ENCODE data around the gene RAC3. TPM values are rescaled to one million over a fixed set of nuclear protein-coding genes. Genes with fewer than 3 reads are reported as not detected.

RAC3 gene
- total RNA-seq, 4 donors from 2014 or later: 5.2 to 28.3 (median 14.6) TPM

DNA sequence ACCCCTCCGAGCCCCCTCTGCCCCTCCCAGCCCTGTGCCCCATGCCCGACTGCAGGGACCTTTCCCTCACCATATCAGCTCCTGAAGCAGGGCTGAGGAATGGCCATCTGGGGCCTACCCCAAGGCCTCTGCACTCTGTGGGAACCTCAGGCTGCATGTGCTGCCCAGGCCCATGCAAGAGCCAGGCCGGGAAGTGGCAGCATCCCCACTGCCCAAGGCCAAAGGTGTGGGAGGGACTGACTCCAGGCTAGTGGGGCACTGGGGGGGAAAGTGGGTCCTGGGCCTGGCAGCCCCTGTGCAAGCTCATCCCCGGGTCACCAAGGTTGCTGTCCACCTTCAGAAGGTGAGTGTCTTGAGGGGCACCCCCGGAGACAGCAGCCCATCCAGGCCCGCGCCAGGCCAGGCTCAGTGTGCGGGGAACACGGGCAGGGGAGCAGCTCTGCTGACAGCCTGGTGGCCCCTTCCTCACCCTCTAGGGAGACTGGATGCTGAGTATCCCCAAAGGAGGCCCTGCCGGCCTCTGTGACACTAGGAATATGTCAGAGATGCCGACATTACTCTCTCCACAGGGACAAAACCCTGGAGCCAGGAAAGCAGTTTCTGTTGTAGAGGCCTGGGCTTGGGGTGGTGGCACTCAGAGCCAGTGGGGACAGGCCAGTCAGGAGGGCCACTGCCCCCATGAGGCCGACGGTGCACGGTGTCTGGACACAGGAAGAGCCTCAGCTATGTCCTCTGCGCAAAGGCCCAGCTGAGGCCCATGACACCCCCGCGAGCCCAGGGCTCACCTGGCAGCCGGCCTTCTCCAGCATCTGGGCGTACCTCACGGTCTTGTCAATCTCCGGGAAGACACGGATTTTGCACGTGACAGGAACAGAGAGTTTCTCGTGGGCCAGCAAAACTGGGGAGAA lies 30.9 kb downstream of the RAC3 start:
- TF ChIP-seq, protein P1, sequence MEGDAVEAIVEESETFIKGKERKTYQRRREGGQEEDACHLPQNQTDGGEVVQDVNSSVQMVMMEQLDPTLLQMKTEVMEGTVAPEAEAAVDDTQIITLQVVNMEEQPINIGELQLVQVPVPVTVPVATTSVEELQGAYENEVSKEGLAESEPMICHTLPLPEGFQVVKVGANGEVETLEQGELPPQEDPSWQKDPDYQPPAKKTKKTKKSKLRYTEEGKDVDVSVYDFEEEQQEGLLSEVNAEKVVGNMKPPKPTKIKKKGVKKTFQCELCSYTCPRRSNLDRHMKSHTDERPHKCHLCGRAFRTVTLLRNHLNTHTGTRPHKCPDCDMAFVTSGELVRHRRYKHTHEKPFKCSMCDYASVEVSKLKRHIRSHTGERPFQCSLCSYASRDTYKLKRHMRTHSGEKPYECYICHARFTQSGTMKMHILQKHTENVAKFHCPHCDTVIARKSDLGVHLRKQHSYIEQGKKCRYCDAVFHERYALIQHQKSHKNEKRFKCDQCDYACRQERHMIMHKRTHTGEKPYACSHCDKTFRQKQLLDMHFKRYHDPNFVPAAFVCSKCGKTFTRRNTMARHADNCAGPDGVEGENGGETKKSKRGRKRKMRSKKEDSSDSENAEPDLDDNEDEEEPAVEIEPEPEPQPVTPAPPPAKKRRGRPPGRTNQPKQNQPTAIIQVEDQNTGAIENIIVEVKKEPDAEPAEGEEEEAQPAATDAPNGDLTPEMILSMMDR (IDR thresholded peaks at IDR 0.05; ENCODE audit: low read depth): no peak

DNA sequence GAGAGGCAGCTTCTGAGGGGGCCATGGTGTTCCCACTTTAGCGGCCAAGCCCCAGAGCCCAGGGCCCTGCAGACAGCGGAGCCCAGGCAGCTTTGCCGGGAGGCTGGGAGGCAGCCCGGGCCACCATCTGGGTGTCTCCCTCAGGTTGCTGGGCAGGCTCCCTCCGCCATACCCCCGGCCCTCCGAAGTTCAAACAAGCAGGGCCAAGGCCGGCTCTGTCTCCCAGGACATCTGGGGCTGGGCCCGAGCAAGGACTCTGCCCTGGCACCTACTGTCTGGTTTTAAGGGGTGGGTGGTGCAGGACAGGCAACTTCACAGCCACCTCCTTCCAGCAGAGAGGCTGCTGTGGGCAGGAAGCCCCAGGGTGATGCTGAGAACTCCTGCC lies 31.5 kb downstream of the RAC3 start:
- TF ChIP-seq, protein P1 (IDR thresholded peaks at IDR 0.05; ENCODE audit: low read depth): no peak

DNA sequence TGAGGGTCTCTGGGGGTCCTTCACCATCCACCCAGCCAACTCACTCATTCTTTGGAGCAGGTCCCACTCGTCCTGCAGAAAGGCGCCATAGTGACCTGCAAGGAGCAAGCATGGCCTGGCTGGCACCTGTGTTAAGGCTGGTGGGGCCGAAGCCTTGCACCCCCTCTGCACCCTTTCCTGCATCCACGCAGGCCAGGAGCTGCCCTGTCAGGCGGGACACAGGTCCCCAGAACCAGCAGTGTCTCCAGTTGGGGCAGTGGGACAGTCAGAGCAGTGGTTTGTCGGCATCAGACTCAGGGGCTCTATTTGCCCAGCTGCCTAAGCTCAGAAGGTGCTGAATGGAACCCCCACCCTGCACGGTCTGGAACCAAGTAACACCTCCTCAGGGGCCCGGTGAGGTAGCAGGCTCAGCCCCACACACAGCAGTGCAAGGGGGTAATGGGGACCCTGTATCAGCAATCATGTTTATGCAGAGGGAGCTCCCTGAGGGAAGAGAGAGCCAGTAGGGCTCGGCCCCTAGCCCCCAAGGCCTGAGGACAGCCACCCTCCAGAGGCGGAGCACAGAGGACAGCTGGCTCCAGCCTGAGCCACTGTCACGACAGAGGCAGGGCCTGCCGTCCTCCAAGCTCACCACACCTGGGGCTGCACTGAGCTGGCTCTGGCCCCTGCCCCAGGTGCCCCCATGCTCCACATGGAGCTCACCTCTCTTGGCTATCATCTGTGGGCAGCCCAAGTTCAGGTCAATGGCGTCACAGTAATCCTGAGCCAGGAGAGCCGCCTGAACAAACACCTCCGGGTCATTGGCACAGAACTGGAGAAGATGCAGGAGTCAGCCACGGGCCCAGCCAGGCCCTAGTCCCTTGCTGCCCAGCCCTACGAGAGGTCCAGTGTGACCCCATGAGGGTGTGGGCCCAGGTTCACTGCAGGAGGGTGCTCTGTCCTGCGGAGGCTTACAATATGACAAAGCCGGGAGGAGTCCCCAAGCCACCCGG lies 32.2 kb downstream of the RAC3 start:
- TF ChIP-seq, protein P1 (IDR thresholded peaks at IDR 0.05; ENCODE audit: low read depth): no peak

DNA sequence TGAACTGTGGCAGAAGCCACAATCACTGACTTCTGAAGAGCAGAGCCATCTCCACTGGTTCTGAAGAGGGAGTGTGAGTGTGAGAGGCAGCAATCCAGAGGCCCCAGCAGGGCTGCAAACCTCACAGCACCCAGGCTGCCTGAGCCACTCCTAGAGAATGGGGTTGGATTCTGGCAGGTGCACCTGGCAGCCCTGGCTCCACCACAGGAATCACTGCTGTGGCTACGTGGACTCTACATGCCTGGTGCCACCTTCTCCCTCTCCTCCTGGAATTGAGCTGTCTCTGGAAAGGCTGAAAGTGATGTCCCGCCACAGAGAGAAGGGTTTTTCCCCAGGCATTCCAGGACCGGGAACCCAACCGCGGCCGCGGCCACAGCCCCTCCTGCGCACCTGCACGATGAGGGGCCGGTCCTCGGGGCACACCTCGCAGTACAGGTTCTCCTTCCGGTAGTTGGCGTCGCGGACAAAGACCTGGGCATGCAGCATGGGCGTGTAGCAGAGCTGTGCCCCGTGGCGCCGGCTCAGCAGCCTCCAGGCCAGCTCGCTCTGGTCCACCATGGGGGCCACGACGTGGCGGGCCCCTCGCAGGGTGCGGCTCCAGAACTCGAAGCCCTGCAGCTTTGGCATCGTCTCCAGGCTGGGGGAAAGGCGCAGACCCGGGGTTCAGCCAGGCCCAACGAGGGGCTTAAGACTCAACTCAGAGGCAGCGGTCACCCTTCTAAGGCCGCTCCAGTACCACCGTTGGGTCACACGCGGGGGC lies 33.1 kb downstream of the RAC3 start:
- TF ChIP-seq, protein P1 (IDR thresholded peaks at IDR 0.05; ENCODE audit: low read depth): no peak

DNA sequence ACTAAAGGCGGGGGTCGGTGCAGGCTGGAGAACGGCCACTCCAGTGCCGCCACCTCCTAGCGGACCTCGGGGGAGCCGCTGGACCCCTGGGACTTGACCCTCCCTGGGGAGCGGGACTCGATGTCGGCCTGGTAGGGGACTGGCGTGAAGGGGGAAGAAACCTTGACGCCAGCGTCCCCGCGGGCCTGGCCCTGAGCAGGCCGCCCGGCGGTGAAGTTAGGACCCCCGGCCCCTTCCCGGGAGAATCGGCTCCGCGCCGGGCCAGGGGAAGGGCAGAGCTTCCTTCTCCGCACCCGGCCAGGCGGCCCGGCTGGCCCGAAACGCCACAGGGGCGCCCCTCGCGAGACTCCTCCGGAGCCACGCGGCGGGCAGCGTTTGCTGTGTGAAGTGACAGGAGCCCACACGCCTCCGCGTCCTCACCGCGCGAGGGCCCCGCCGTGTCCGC lies 33.7 kb downstream of the RAC3 start:
- TF ChIP-seq, protein P1 (IDR thresholded peaks at IDR 0.05; ENCODE audit: low read depth): no peak

DNA sequence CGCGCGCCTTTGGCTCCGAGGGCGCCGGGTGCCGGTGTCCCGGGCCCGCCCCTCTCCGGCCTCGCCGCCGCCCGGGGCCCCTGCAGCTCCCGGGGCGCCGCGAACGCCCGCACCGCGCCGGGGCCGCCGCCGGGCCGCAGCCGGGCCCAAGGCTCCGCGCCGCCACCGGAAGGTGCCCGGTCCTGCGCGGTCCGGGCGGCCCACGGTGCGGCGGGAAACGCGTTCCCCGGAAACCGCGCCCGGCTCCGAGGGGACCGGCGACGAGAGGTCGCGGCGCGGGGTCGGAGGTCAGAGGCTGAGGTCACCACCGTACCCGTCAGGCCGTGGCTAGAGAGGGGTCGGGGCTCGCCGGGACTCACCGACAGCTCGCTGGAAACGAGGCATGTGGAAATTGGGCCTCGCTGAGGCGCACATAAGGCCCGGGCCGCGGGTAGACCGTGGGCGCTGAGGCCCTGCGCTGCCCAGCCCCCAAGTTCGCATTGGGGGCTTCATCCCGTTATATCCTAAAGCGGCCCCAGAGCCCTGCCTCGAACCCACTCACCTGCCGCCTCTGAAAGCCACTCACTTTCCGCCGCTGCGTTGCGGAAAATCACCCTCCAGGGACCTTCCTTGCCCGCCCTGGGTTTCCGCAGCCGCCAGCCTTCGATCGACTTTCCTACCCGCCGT lies 34.3 kb downstream of the RAC3 start, which contains the start of gene DUS1L:
DUS1L (minus strand) TSS at position 167 of the 666 bp plus-strand sequence. CDS start 745 bp downstream, outside the sequence.
- TF ChIP-seq, protein P1 (IDR thresholded peaks at IDR 0.05; ENCODE audit: low read depth): no peak

Measured in subcutaneous adipose tissue (tissue), 4 donors.